ENCODE results near the gene PDCD4.
A peak's percentile ranks its signal among the peaks of the same experiment; 100 is the strongest.

DNA sequence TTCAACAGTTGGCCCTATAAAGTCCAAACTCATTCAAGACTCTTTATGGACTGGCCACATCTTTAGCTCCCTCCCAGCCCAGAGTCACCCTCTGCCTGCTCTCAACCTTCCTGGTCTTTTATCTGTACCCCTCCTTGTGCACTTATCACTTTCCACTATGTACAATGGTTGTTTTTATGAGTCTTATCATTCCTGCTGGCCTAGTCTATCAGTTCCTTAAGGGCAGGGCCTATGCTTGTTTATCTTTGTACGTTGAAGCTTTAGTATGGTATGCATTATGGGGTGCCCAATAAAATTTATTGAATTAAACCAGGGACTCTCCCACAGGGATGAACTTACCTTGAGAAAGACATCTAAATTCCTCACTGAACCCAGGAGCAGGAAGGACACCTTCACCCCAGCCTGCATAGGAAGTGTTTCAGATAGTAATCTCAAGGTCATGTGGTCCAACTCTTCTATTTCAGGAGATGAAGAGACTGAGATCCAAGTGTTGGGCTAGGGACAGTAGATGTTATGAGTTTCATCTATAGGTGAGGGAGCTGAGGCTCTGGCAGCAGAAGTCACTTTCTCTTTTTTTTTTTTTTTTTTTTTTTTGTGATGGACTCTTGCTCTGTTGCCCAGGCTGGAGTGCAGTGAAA lies 13.3 kb upstream of the PDCD4 start:
- peak; percentile 48 to 85; a peak in 3 of 4 replicates for TF ChIP-seq TBL1XR1 (IDR thresholded peaks at IDR 0.05; ENCODE audit: low read length in 2 of 2)
- TF ChIP-seq FOXK2 (conservative IDR thresholded peaks at IDR 0.05 in 1 of 2, IDR thresholded peaks at IDR 0.05 in 1 of 2; ENCODE audit: low read depth in 2 of 2), result peak; percentile 90 to 92
- TF ChIP-seq, protein P1, sequence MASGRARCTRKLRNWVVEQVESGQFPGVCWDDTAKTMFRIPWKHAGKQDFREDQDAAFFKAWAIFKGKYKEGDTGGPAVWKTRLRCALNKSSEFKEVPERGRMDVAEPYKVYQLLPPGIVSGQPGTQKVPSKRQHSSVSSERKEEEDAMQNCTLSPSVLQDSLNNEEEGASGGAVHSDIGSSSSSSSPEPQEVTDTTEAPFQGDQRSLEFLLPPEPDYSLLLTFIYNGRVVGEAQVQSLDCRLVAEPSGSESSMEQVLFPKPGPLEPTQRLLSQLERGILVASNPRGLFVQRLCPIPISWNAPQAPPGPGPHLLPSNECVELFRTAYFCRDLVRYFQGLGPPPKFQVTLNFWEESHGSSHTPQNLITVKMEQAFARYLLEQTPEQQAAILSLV (tag; IDR thresholded peaks at IDR 0.05), result no peak
- no peak for TF ChIP-seq HDGF (IDR thresholded peaks at IDR 0.05)
- no peak for TF ChIP-seq SNIP1 (IDR thresholded peaks at IDR 0.05; ENCODE audit: low read depth)
- TF ChIP-seq, protein P2, sequence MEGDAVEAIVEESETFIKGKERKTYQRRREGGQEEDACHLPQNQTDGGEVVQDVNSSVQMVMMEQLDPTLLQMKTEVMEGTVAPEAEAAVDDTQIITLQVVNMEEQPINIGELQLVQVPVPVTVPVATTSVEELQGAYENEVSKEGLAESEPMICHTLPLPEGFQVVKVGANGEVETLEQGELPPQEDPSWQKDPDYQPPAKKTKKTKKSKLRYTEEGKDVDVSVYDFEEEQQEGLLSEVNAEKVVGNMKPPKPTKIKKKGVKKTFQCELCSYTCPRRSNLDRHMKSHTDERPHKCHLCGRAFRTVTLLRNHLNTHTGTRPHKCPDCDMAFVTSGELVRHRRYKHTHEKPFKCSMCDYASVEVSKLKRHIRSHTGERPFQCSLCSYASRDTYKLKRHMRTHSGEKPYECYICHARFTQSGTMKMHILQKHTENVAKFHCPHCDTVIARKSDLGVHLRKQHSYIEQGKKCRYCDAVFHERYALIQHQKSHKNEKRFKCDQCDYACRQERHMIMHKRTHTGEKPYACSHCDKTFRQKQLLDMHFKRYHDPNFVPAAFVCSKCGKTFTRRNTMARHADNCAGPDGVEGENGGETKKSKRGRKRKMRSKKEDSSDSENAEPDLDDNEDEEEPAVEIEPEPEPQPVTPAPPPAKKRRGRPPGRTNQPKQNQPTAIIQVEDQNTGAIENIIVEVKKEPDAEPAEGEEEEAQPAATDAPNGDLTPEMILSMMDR (IDR thresholded peaks at IDR 0.05 in 2 of 3, conservative IDR thresholded peaks at IDR 0.05 in 1 of 3; ENCODE audit: insufficient read depth in 2 of 3, low read depth in 1 of 3, low read length in 3 of 3), result no peak
- TF ChIP-seq TAF1 (IDR thresholded peaks at IDR 0.05; ENCODE audit: control insufficient read depth, extremely low read depth, insufficient read depth, low read length, severe bottlenecking), result no peak
- TF ChIP-seq ZNF764 (CRISPR knock-in tag; IDR thresholded peaks at IDR 0.05; ENCODE audit: low read depth), result no peak
- no peak for TF ChIP-seq MYBL2 (IDR thresholded peaks at IDR 0.05; ENCODE audit: low read depth)
- TF ChIP-seq MYBL2 (CRISPR knock-in tag; IDR thresholded peaks at IDR 0.05; ENCODE audit: borderline replicate concordance), result no peak
- TF ChIP-seq FOXK1 (CRISPR knock-in tag; IDR thresholded peaks at IDR 0.05; ENCODE audit: borderline replicate concordance), result no peak
